Posterior vena cava (tissue), 2 donors: ENCODE results near the gene RAVER2. TPM values are rescaled to one million over a fixed set of nuclear protein-coding genes. Genes with fewer than 3 reads are reported as not detected.
"Not testable (repeated sequence)": the region's sequence is repeated elsewhere in the genome, so short reads cannot be mapped to it uniquely, and the experiment has no call there.

ENCODE experiments used
- DNase-seq: peaks from one replicate; pipeline ENCODE4 v3.0.0-alpha.2; 2020; ENCODE audit warnings: low spot score
- intact Hi-C, 2 donors: fragments of 100-400 bp; cut with DNase I; formaldehyde crosslinking; loops; one replicate each; pipeline versions ENCODE4 v1.14.1 to v1.14.2; 2022 to 2023
- total RNA-seq, 2 donors: library from RNA; stranded (reverse); fragmentation: NEBNext Ultra II Directional; extraction: Animal tissue kit (Norgen Biotek cat#: 25700); gene quantifications; one replicate each; pipeline ENCODE4 v1.2.1, GENCODE V29; 2021
- donor health status: DM: yes; HTN: yes; CAD: no.
- donor health status: DM: yes; HTN: yes; CAD: no.

Gene RAVER2
- total RNA-seq, 2 donors from 2014 or later: 8.8 to 11.5 TPM

GRCh38 chr1:64790832-64791487 lies 46.1 kb downstream of the RAVER2 start:
- DNase-seq: no peak
- intact Hi-C loops: no loop called here

- intact Hi-C loops: no loop called here
- no peak for DNase-seq
These were observed 54.0 kb downstream of the RAVER2 start for GRCh38 chr1:64798872-64799271.

- intact Hi-C loops: no loop called here
- DNase-seq: no peak
These were observed 57.1 kb downstream of the RAVER2 start for GRCh38 chr1:64801851-64802523.

- no peak for DNase-seq
- intact Hi-C loops: no loop called here
These were observed 64.4 kb downstream of the RAVER2 start for GRCh38 chr1:64809309-64809708.

GRCh38 chr1:64810001-64810400 lies 65.1 kb downstream of the RAVER2 start:
- no peak for DNase-seq
- intact Hi-C loops: no loop called here

GRCh38 chr1:64811131-64811530 lies 66.3 kb downstream of the RAVER2 start:
- no peak for DNase-seq
- intact Hi-C loops: no loop called here

- intact Hi-C loops: no loop called here
- no peak for DNase-seq
These were observed 69.6 kb downstream of the RAVER2 start for GRCh38 chr1:64814427-64814826.

GRCh38 chr1:64817364-64817763 lies 72.5 kb downstream of the RAVER2 start:
- DNase-seq, intact Hi-C loops: not testable (repeated sequence)

GRCh38 chr1:64820572-64820971 lies 75.7 kb downstream of the RAVER2 start:
- intact Hi-C loops: loop anchor here (5.0 to 10.0 kb wide), 2 partner anchors 136 to 553 kb away; no protein-coding TSS in a partner anchor
- not testable (repeated sequence) for DNase-seq

GRCh38 chr1:64822621-64823020 lies 77.7 kb downstream of the RAVER2 start:
- intact Hi-C loops: loop anchor here (5.0 to 10.0 kb wide), 2 partner anchors 138 to 555 kb away; no protein-coding TSS in a partner anchor
- DNase-seq: no peak

GRCh38 chr1:64823691-64824476 lies 79.0 kb downstream of the RAVER2 start:
- intact Hi-C loops: loop anchor here (5.0 to 10.0 kb wide), 2 partner anchors 139 to 557 kb away; no protein-coding TSS in a partner anchor
- no peak for DNase-seq

- no peak for DNase-seq
- intact Hi-C loops: loop anchor here in 1 of 2 donors (10.0 kb wide), 1 partner anchor 142 kb away; no protein-coding TSS in a partner anchor
These were observed 82.1 kb downstream of the RAVER2 start for GRCh38 chr1:64826991-64827390.

GRCh38 chr1:64828829-64829228 lies 84.0 kb downstream of the RAVER2 start:
- DNase-seq: no peak
- intact Hi-C loops: loop anchor here in 1 of 2 donors (10.0 kb wide), 1 partner anchor 144 kb away; no protein-coding TSS in a partner anchor

- intact Hi-C loops: loop anchor here in 1 of 2 donors (10.0 kb wide), 1 partner anchor 145 kb away; no protein-coding TSS in a partner anchor
- DNase-seq: no peak
These were observed 84.6 kb downstream of the RAVER2 start for GRCh38 chr1:64829411-64830029.

- intact Hi-C loops: no loop called here
- no peak for DNase-seq
These were observed 85.3 kb downstream of the RAVER2 start for GRCh38 chr1:64830030-64830651.

- intact Hi-C loops: loop anchor here in 1 of 2 donors (5.0 kb wide), 1 partner anchor 128 kb away; no protein-coding TSS in a partner anchor
- no peak for DNase-seq
These were observed 89.9 kb downstream of the RAVER2 start for GRCh38 chr1:64834734-64835133.

- no peak for DNase-seq
These were observed 91.9 kb downstream of the RAVER2 start for GRCh38 chr1:64836802-64837201.

GRCh38 chr1:64838486-64838885 lies 93.6 kb downstream of the RAVER2 start:
- intact Hi-C loops: loop anchor here in 1 of 2 donors (5.0 kb wide), 1 partner anchor 124 kb away; no protein-coding TSS in a partner anchor
- DNase-seq: no peak

More at GRCh38 chr1:64836802-64837201, 91.9 kb downstream of the RAVER2 start:
- intact Hi-C loops: loop anchor here in 1 of 2 donors (5.0 kb wide), 1 partner anchor 125 kb away; no protein-coding TSS in a partner anchor
